Loucy (cell line): ENCODE results near the gene CLDN16.

Source experiments
- H2AFZ ChIP-seq: fragments of 200-600 bp; sonication (generic); 2 replicates; pipeline ENCODE4 v1.6.0; 2016; ENCODE audit warnings: antibody characterized with exemption, mild to moderate bottlenecking, low read length, moderate library complexity
- H3F3A ChIP-seq: fragments of 200-600 bp; 2 replicates; pipeline ENCODE4 v1.6.0; 2016; ENCODE audit warnings: antibody characterized with exemption, low read depth, mild to moderate bottlenecking
- H3K27me3 ChIP-seq: fragments of 200-600 bp; sonication (generic); 2 replicates; pipeline ENCODE4 v1.6.1; 2014; ENCODE audit warnings: low read length, mild to moderate bottlenecking; ENCODE audit not compliant: insufficient read depth, poor library complexity, severe bottlenecking
- H3K36me3 ChIP-seq: fragments of 200-600 bp; sonication (generic); 2 replicates; pipeline ENCODE4 v1.6.1; 2016; ENCODE audit warnings: low read length; ENCODE audit not compliant: insufficient read depth
- H3K4me1 ChIP-seq: fragments of 200-600 bp; sonication (generic); 2 replicates; pipeline ENCODE4 v1.5.1; 2014; ENCODE audit warnings: low read length, mild to moderate bottlenecking; ENCODE audit not compliant: insufficient read depth, poor library complexity, severe bottlenecking
- H3K4me2 ChIP-seq: fragments of 200-600 bp; sonication (generic); 2 replicates; pipeline ENCODE4 v1.6.0; 2014; ENCODE audit warnings: antibody characterized with exemption, low read length, low read depth, mild to moderate bottlenecking; ENCODE audit not compliant: poor library complexity, severe bottlenecking
- H3K4me3 ChIP-seq: fragments of 200-600 bp; sonication (generic); 2 replicates; pipeline ENCODE4 v1.5.1; 2014; ENCODE audit warnings: low read length, mild to moderate bottlenecking, mixed read lengths; ENCODE audit not compliant: poor library complexity, severe bottlenecking
- H3K79me2 ChIP-seq: fragments of 200-600 bp; sonication (generic); 2 replicates; pipeline ENCODE4 v1.6.1; 2014; ENCODE audit warnings: low read length; ENCODE audit not compliant: insufficient read depth
- H3K9ac ChIP-seq: fragments of 200-600 bp; sonication (generic); 2 replicates; pipeline ENCODE4 v1.6.0; 2014; ENCODE audit warnings: mild to moderate bottlenecking, low read depth, low read length, moderate library complexity; ENCODE audit not compliant: poor library complexity, severe bottlenecking
- H3K9me2 ChIP-seq: fragments of 200-600 bp; sonication (generic); replicated peaks from 2 replicates; pipeline ENCODE4 v1.6.1; 2016; ENCODE audit warnings: low read depth, low read length, mixed read lengths
- H3K9me3 ChIP-seq: fragments of 200-600 bp; sonication (generic); 2 replicates; pipeline ENCODE4 v1.6.1; 2014; ENCODE audit warnings: mild to moderate bottlenecking, antibody characterized with exemption, low read length, low read depth; ENCODE audit not compliant: insufficient read depth
- H4K20me1 ChIP-seq: fragments of 200-600 bp; sonication (generic); 2 replicates; pipeline ENCODE4 v1.6.0; 2014; ENCODE audit warnings: antibody characterized with exemption, low read length, mild to moderate bottlenecking; ENCODE audit not compliant: insufficient read depth, poor library complexity, severe bottlenecking
- EZH2phosphoT487 ChIP-seq: fragments of 200-600 bp; IDR thresholded peaks from 2 replicates; pipeline ENCODE4 v1.6.1; 2018; ENCODE audit warnings: antibody characterized with exemption, mild to moderate bottlenecking, moderate library complexity, borderline replicate concordance
- TF ChIP-seq, protein P1 (sequence below): fragments of 200-600 bp; sonication (generic); conservative IDR thresholded peaks from 2 replicates; pipeline ENCODE4 v1.5.1; 2014; ENCODE audit warnings: mild to moderate bottlenecking, antibody characterized with exemption, low read length

Gene CLDN16

DNA sequence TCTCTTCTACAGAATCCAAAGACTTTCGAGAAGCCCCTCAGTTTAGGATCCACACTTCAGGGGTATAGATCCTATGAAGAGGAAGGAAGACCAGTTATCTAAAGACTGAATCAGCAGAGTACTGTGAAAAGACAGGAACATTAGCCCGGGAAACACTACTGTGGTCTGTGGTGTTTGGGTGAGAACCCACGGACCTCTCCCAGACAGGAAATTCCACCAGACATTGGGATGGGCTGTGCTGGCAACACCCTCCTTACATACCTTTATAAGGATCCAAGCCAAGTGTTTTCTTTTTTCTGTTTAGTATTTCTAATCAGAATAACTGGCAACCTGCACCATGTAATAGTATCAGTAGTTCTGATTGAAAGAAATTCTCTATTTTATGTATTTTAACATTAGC is 47.7 kb downstream of the CLDN16 start:
- no peaks in the 10 kb centered on the region for H3K9me3 ChIP-seq
- H3K9me2 ChIP-seq = no peaks in the 10 kb centered on the region
- no peaks in the 10 kb centered on the region for H3K27me3 ChIP-seq
- H3K9ac ChIP-seq = no peak overlapping the region
- H4K20me1 ChIP-seq = no peaks in the 10 kb centered on the region
- H3F3A ChIP-seq = no peaks in the 10 kb centered on the region
- H3K79me2 ChIP-seq = no peaks in the 10 kb centered on the region
- H3K36me3 ChIP-seq = no peaks in the 10 kb centered on the region
- H3K4me3 ChIP-seq = no peak overlapping the region
- H3K4me1 ChIP-seq = no peaks in the 10 kb centered on the region
- H2AFZ ChIP-seq = no peak overlapping the region
- no peak overlapping the region for H3K4me2 ChIP-seq
- TF ChIP-seq, protein P1, sequence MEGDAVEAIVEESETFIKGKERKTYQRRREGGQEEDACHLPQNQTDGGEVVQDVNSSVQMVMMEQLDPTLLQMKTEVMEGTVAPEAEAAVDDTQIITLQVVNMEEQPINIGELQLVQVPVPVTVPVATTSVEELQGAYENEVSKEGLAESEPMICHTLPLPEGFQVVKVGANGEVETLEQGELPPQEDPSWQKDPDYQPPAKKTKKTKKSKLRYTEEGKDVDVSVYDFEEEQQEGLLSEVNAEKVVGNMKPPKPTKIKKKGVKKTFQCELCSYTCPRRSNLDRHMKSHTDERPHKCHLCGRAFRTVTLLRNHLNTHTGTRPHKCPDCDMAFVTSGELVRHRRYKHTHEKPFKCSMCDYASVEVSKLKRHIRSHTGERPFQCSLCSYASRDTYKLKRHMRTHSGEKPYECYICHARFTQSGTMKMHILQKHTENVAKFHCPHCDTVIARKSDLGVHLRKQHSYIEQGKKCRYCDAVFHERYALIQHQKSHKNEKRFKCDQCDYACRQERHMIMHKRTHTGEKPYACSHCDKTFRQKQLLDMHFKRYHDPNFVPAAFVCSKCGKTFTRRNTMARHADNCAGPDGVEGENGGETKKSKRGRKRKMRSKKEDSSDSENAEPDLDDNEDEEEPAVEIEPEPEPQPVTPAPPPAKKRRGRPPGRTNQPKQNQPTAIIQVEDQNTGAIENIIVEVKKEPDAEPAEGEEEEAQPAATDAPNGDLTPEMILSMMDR = no peak
- TF ChIP-seq EZH2phosphoT487 = no peak

DNA sequence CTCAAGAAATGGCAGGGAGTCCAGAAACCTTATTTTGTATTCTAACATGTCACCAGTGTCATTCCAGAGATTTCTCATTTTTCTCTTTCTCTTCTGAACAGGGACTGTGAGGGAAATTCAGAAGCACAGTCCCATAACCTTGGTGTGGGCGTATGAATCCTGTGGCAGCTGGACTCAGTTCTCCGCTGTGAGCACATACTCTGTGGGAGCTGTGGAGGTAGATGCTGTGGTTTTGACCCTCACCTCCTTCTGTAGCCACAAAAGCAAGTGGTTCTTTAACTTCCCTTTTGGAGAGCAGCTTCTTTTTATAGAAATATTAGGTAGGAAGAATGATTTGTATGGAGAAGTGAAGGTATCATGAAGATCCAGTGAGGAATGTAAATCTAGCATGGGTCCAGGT is 48.4 kb downstream of the CLDN16 start:
- no peaks in the 10 kb centered on the region for H3K4me1 ChIP-seq
- H4K20me1 ChIP-seq = no peaks in the 10 kb centered on the region
- H3K79me2 ChIP-seq = no peaks in the 10 kb centered on the region
- H2AFZ ChIP-seq = no peak overlapping the region
- H3K27me3 ChIP-seq = no peaks in the 10 kb centered on the region
- no peak overlapping the region for H3K9ac ChIP-seq
- no peaks in the 10 kb centered on the region for H3K9me2 ChIP-seq
- no peaks in the 10 kb centered on the region for H3K36me3 ChIP-seq
- no peaks in the 10 kb centered on the region for H3F3A ChIP-seq
- H3K9me3 ChIP-seq = no peaks in the 10 kb centered on the region
- no peak overlapping the region for H3K4me3 ChIP-seq
- no peak for TF ChIP-seq EZH2phosphoT487
- TF ChIP-seq, protein P1 = no peak
- no peak overlapping the region for H3K4me2 ChIP-seq

DNA sequence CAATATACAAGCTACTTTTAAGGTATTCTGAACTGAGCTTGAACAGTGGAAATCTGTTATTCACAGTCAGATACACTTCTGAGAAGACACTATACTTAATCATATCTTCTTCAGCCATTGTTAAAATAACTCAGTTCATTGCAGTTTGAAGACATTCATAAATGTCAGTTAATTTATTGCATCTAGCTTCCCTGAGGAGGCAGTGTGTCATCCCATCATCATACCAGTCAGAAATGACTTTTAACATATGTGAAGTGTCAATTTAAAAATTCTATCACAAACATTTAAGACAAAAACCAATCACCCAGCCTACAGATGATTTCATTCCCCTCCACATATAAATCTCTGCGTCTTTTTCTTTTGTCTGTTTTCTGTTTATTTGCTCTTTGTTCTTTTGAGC is 54.3 kb downstream of the CLDN16 start:
- H3K9me2 ChIP-seq = no peaks in the 10 kb centered on the region
- no peaks in the 10 kb centered on the region for H3K79me2 ChIP-seq
- no peak overlapping the region for H3K4me3 ChIP-seq
- H2AFZ ChIP-seq = no peak overlapping the region
- H3K4me1 ChIP-seq = peaks cover 8% of the 10 kb centered on the region
- H3K9me3 ChIP-seq = no peaks in the 10 kb centered on the region
- no peak overlapping the region for H3K9ac ChIP-seq
- no peaks in the 10 kb centered on the region for H3F3A ChIP-seq
- H3K27me3 ChIP-seq = no peaks in the 10 kb centered on the region
- H3K4me2 ChIP-seq = no peak overlapping the region
- TF ChIP-seq EZH2phosphoT487 = no peak
- TF ChIP-seq, protein P1 = no peak
- H4K20me1 ChIP-seq = no peaks in the 10 kb centered on the region
- H3K36me3 ChIP-seq = no peaks in the 10 kb centered on the region
